Gastroesophageal sphincter (tissue), 3 donors: Measurements from ENCODE around the gene CEP250.

Experiments used
- EP300 ChIP-seq: sonication (generic); formaldehyde crosslinking; IDR thresholded peaks from one replicate; pipeline ENCODE4 v1.6.1; 2017; ENCODE audit warnings: antibody characterized with exemption, mild to moderate bottlenecking
- POLR2A ChIP-seq, 2 donors: fragments of 450-650 bp; IDR thresholded peaks; one replicate each; pipeline ENCODE4 v1.6.1; 2017; ENCODE audit warnings: antibody characterized with exemption in 2 of 2, mild to moderate bottlenecking in 2 of 2, moderate library complexity in 1 of 2
- POLR2AphosphoS5 ChIP-seq: sonication (generic); formaldehyde crosslinking; IDR thresholded peaks from one replicate; pipeline ENCODE4 v1.6.1; 2017; ENCODE audit warnings: antibody characterized with exemption
- TF ChIP-seq, protein P1 (sequence below), 4 experiments: fragments of 200-600 bp in 2 of 4; fragments of 450-650 bp in 2 of 4; sonication (generic) in 1 of 4; IDR thresholded peaks; one replicate each; pipeline ENCODE4 v1.5.1; 2017 to 2019; ENCODE audit warnings: antibody characterized with exemption in 4 of 4, mild to moderate bottlenecking in 2 of 4, moderate library complexity in 2 of 4

DNA sequence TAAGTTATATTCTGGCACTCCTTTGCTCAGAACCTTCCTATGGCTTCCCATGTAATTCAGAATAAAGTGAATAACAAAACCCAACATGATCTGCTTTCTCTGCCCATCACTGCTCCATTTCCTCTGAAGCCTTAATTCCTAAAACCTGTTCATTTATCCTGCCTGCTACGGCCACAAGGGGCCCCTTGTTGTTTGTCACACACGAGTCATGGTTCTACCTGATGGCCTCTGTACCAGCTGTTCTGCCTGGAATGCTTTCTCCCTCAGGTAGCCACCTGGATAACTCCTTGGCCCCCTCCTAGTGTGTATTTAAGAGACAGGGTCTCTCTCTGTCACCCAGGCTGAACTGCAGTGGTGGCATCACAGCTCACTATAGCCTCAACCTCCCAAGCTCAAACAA, 113.2 kb downstream of the CEP250 start:
- no peak for TF ChIP-seq POLR2A (IDR thresholded peaks at IDR 0.05)
- TF ChIP-seq, protein P1, sequence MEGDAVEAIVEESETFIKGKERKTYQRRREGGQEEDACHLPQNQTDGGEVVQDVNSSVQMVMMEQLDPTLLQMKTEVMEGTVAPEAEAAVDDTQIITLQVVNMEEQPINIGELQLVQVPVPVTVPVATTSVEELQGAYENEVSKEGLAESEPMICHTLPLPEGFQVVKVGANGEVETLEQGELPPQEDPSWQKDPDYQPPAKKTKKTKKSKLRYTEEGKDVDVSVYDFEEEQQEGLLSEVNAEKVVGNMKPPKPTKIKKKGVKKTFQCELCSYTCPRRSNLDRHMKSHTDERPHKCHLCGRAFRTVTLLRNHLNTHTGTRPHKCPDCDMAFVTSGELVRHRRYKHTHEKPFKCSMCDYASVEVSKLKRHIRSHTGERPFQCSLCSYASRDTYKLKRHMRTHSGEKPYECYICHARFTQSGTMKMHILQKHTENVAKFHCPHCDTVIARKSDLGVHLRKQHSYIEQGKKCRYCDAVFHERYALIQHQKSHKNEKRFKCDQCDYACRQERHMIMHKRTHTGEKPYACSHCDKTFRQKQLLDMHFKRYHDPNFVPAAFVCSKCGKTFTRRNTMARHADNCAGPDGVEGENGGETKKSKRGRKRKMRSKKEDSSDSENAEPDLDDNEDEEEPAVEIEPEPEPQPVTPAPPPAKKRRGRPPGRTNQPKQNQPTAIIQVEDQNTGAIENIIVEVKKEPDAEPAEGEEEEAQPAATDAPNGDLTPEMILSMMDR (IDR thresholded peaks at IDR 0.05) = no peak
- TF ChIP-seq EP300 = no peak
- TF ChIP-seq POLR2AphosphoS5 = no peak
